NCI-H345 treated with DMSO at 0.1 percent for 48 hours (cell line): ENCODE data around the gene HBQ1.
"Not testable (repeated sequence)": the region's sequence is repeated elsewhere in the genome, so short reads cannot be mapped to it uniquely, and the experiment has no call there.

Experiments used
- DNase-seq: peaks from one replicate; lab custom pipeline; 2025; ENCODE audit not compliant: unreplicated experiment; lab: John Stamatoyannopoulos, UW

HBQ1 gene

GRCh38 chr16:200388-200787, 20.1 kb downstream of the HBQ1 start:
- DNase-seq, result no peak

DNA sequence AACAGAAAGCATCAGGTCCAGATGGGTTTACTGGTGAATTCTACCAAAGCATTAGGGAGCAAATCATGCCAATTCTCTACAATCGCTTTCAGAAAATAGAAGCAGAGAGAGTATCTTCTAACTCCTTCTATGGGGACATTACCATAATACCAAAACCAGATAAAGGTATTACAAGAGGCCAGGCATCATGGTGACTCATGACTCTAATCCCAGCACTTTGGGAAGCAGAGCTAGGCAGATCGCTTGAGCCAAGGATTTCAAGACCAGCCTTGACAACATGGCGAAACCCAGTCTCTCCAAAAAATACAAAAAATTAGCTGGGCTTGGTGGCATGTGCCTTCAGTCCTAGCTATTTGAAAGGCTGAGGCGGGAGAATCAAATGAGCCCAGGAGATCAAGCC, 23.0 kb downstream of the HBQ1 start:
- DNase-seq, result no peak

DNA sequence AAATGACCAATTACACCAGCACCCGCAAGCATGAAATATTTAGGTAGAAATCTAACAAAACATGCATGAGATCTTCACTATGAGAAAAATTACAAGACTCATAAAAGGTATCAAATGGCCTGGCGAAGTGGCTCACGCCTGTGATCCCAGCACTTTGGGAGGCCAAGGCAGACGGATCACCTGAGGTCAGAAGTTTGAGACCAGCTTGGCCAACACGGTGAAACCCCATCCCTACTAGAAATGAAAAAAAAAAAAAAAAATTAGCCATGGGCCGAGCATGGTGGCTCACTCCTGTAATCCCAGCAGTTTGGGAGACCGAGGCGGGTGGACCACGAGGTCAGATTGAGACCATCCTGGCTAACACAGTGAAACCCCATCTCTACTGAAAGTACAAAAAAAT, 23.8 kb downstream of the HBQ1 start:
- DNase-seq, result not testable (repeated sequence)

GRCh38 chr16:209359-209758, 29.1 kb downstream of the HBQ1 start:
- not testable (repeated sequence) for DNase-seq

GRCh38 chr16:211631-212180, 31.4 kb downstream of the HBQ1 start:
- DNase-seq, result not testable (repeated sequence)

GRCh38 chr16:212999-213398, 32.7 kb downstream of the HBQ1 start:
- DNase-seq, result no peak

DNA sequence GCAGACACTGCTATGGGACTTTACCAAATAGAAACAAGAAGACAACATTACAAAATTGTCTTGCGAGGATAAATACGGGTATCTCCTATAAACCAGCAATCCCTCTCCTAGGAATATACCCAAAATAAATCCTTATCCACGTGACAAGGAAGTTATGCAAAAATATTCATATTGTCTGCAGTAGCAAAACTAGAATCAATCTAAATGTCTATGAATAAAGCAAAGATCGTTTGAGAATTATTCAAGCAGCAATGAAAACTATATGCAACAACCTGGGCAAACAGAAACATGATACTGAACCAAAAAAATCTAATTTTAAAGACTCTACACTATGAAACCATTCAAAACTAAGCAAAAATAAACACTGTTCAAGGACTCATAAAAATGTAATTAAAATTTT, 39.8 kb downstream of the HBQ1 start:
- DNase-seq, result no peak

DNA sequence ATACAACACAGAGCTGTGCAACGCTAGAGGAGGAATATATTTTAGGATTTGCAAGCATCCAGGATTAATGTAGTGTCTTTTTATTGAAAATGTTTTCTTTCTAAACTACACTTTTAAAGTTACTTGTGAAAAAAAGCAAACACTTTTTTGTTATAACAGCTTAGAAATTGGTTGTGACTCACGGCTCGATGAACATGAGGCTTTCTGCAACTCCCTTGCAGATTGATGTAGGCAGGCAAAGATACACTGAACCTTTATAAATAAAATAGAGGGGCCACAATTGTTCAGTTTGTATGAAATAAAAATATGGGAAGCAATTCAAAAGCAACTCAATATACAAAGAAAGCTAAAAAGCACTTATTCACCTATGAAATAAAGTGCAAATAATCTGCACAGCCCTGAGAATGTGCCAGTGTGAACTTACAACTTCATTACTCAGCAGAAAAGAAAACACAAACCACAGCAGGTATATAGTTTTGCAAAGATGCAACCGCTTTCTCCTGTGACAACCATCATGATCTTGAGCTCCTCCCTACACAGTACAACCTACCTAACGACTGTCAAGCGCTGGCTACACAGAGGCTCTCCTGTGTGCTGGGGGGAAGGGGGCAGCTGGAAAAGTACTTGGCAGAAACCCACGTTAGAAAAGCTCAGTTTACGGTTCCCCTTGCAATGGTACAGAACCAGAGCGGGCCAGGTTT, 48.0 kb downstream of the HBQ1 start:
- DNase-seq, result peak; percentile 23

DNA sequence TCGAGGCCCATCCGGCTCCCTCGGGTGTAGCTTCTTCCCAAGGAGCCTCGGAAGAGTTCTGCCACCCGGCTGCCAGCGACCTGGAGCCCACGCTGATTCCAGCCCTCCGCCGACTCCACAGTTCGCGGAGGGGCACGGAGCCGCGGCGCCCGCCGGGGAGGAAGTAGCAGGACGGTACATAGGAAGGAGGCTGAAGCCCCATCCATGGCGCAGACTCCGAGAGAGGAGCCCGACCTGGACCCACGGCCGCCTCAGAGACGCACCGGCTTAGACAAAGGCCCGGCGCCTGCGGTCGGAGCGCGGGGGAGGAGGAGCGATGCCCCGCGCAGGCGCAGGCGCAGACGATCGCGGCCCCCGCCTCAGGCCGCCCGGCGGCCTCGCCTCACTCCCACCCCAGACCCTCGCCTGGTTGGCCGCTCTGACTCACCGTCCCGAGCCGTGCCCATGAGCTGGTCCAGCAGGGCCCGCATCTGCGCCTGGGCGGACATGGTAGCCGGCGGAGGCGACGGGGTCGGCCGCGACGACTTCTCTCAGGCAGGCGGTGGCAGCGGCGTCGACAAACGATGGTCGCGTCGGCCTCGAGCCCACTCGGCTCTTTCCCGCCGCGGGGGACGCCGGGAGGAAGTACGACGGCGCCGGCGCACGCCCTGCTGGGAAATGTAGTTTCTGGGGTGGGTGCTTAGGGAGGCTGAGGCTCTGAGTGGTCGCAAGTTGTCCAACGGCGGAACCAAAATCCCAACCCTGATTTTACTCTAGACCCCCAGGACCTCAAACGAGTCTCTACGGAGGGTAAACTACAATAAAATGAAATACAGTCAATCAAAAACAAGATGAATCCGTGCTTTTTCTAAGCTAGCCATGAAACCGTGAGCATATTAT, 48.8 kb downstream of the HBQ1 start, which contains the start of gene LUC7L:
Gene LUC7L (minus strand): TSS at position 598 of the 879 bp plus-strand sequence. CDS start 110 bp downstream, at position 488.
- DNase-seq, result peak; percentile 87

DNA sequence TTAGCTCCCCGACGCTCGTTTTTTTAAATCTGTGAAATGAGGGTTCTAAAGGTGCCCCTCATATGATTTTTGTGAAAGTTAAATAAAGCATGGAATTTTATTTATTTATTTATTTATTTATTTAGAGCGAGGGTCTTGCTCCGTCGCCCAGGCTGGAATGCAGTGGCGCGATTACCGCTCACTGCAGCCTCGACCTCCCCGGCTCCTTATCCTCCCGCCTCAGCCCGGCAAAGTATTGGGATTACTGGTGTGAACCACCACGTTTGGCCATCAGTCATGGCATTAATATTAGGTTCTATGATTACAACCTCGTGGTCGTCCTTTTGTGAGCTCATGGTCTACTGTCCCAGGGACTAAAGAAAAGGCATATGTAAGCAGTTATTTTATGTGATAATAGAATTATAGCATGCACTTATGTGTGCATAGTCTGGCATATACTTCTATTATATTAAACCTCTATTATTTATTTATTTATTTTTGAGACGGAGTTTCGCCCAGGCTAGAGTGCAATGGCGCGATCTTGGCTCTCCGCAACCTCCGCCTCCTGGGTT, 49.5 kb downstream of the HBQ1 start:
- DNase-seq, result no peak

DNA sequence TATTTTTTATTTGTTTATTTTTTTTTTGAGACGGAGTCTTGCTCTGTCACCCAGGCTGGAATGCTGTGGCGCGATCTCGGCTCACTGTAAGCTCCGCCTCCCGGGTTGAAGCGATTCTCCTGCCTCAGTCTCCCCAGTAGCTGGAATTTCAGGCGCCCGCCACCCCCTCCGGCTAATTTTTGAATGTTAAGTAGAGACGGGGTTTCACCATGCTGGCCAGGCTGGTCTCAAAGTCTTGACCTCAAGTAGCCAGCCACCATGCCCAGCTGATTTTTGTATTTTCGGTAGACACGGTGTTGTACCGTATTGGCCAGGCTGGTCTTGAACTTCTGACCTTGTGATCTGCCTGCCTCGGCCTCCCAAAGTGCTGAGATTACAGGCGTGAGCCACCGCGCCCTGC, 50.1 kb downstream of the HBQ1 start:
- not testable (repeated sequence) for DNase-seq
